ENCODE measurements around the gene ZNF532.
A peak's percentile ranks its signal among the peaks of the same experiment; 100 is the strongest.

The ZNF532 gene

GRCh38 chr18:58951986-58952702, 87.5 kb downstream of the ZNF532 start:
- H3K27ac ChIP-seq = peak overlapping the region; percentile 78
- no peak for TF ChIP-seq CTCF (conservative IDR thresholded peaks at IDR 0.05)

GRCh38 chr18:58952858-58953257, 88.2 kb downstream of the ZNF532 start:
- no peak for TF ChIP-seq CTCF (conservative IDR thresholded peaks at IDR 0.05)
- peak overlapping the region; percentile 78 for H3K27ac ChIP-seq

- H3K27ac ChIP-seq = peak overlapping the region; percentile 78
- no peak for TF ChIP-seq CTCF (conservative IDR thresholded peaks at IDR 0.05)
Measured at GRCh38 chr18:58953627-58954026, 89.0 kb downstream of the ZNF532 start.

- no peak for TF ChIP-seq CTCF (conservative IDR thresholded peaks at IDR 0.05)
- peak overlapping the region; percentile 78 for H3K27ac ChIP-seq
Measured at GRCh38 chr18:58955001-58955400, 90.3 kb downstream of the ZNF532 start.

- H3K27ac ChIP-seq = no peak overlapping the region; the same call in 1 of the 2 replicates
- no peak for TF ChIP-seq CTCF (conservative IDR thresholded peaks at IDR 0.05)
Measured at GRCh38 chr18:58955738-58956137, 91.1 kb downstream of the ZNF532 start.

- TF ChIP-seq CTCF (conservative IDR thresholded peaks at IDR 0.05) = no peak
Measured at GRCh38 chr18:58958628-58959027, 94.0 kb downstream of the ZNF532 start.

GRCh38 chr18:58960508-58960907, 95.8 kb downstream of the ZNF532 start:
- no peak for TF ChIP-seq CTCF (conservative IDR thresholded peaks at IDR 0.05)
- H3K27ac ChIP-seq = no peak overlapping the region

More at GRCh38 chr18:58958628-58959027, 94.0 kb downstream of the ZNF532 start:
- H3K27ac ChIP-seq = no peak overlapping the region
